ENCODE results near the gene GDF2. TPM values are rescaled to one million over a fixed set of nuclear protein-coding genes. Genes with fewer than 3 reads are reported as not detected.

The GDF2 gene
- total and polyA plus RNA-seq, 2 of the 4 experiments (the other 2 are of a cell fraction): under 0.01 TPM; not detected in 1

GRCh38 chr10:47331954-47332353 is 9.7 kb downstream of the GDF2 start:
- 44% methylated on average over 3 of the region's 7 CpGs; no CpG with 5 or more reads in 1 of the 2 experiments for WGBS, 2 experiments (ENCODE audit: extremely low coverage in 2 of 2, insufficient read length in 1 of 2)
- no peak overlapping the region for H3K18ac ChIP-seq (ENCODE audit: low read depth, low read length)
- no peak overlapping the region for H2BK20ac ChIP-seq (ENCODE audit: low read depth, low read length)
- CTCF ChIA-PET: interaction anchor here (0.6 kb wide), 1 partner anchor 105 kb away, joined by 3 read pairs; no protein-coding TSS in a partner anchor
- dilution Hi-C loops (cut with HindIII; ENCODE audit: low sequenced_read_pairs, unreplicated experiment) (no loop called here), in situ Hi-C loops (cut with MboI; ENCODE audit: low sequenced_read_pairs) (no loop called here), intact Hi-C loops (cut with micrococcal nuclease) (no loop called here)
- no peak overlapping the region for H2AK5ac ChIP-seq (ENCODE audit: low read depth, low read length)
- H3K14ac ChIP-seq (replicated peaks; ENCODE audit: low read depth, low read length): no peak overlapping the region
- H3K56ac ChIP-seq (ENCODE audit: extremely low read depth, insufficient read depth, low read length): no peak overlapping the region
- H2AK9ac ChIP-seq (replicated peaks; ENCODE audit: low read depth, low read length, poor library complexity): peak overlapping the region; percentile 1
- TF ChIP-seq CEBPB (IDR thresholded peaks at IDR 0.05; ENCODE audit: low read depth, low read length): no peak
- no peak for TF ChIP-seq SMC3 (IDR thresholded peaks at IDR 0.05; ENCODE audit: low read depth, low read length)
- no peak for TF ChIP-seq MAFK (IDR thresholded peaks at IDR 0.05; ENCODE audit: low read depth, low read length)
- TF ChIP-seq CHD1 (IDR thresholded peaks at IDR 0.05; ENCODE audit: low read depth, low read length): no peak
- TF ChIP-seq RFX5 (IDR thresholded peaks at IDR 0.05; ENCODE audit: low read depth, low read length): no peak
- TF ChIP-seq MAZ (IDR thresholded peaks at IDR 0.05; ENCODE audit: borderline replicate concordance, low read depth, low read length): no peak
- no peak for TF ChIP-seq RAD21 (IDR thresholded peaks at IDR 0.05; ENCODE audit: low read length)
- no peak for TF ChIP-seq USF2 (IDR thresholded peaks at IDR 0.05; ENCODE audit: low read depth, low read length)
- no peak for TF ChIP-seq POLR2A (IDR thresholded peaks at IDR 0.05; ENCODE audit: low read depth, low read length)
- TF ChIP-seq FOS (IDR thresholded peaks at IDR 0.05; ENCODE audit: low read depth, low read length): no peak
- no peak for TF ChIP-seq BHLHE40 (IDR thresholded peaks at IDR 0.05; ENCODE audit: low read depth, low read length)
- TF ChIP-seq RCOR1 (IDR thresholded peaks at IDR 0.05; ENCODE audit: insufficient replicate concordance, low read length): no peak
- TF ChIP-seq NFE2L2 (IDR thresholded peaks at IDR 0.05; ENCODE audit: low read depth, low read length): no peak
- TF ChIP-seq MXI1 (IDR thresholded peaks at IDR 0.05; ENCODE audit: borderline replicate concordance, low read depth, low read length): no peak
- no peak for TF ChIP-seq CTCF (conservative IDR thresholded peaks at IDR 0.05; ENCODE audit: low read depth, low read length)
- no peak for DNase-seq
- no peak overlapping the region for H3K23ac ChIP-seq (ENCODE audit: low read depth, low read length)
- no peak overlapping the region for H3K27ac ChIP-seq (ENCODE audit: insufficient read depth, low read length)
- H3K9ac ChIP-seq (ENCODE audit: low read depth, low read length): no peak overlapping the region
- no peaks in the 10 kb centered on the region for H3K36me3 ChIP-seq (ENCODE audit: control insufficient read depth, insufficient read depth, low read length)
- ATAC-seq (ENCODE audit: low read depth): no peak
- H3K9me3 ChIP-seq (ENCODE audit: control insufficient read depth, insufficient read depth, low read length): no peaks in the 10 kb centered on the region
- H4K8ac ChIP-seq (ENCODE audit: low read depth in 2 of 2, low read length in 2 of 2): no peak overlapping the region
- no peaks in the 10 kb centered on the region for H3K79me1 ChIP-seq (ENCODE audit: low read depth in 1 of 2, low read length in 2 of 2)
- no peak overlapping the region for H2AFZ ChIP-seq (replicated peaks; ENCODE audit: low read length, poor library complexity)
- H3K9me1 ChIP-seq (ENCODE audit: insufficient read depth, low read length): peaks cover 4% of the 10 kb centered on the region; the same call in 1 of the 2 replicates
- H3K4me2 ChIP-seq (ENCODE audit: low read depth, low read length): no peak overlapping the region
- peaks cover 8% of the 10 kb centered on the region for H3K27me3 ChIP-seq (ENCODE audit: control insufficient read depth, insufficient read depth, low read length)
- no peak overlapping the region for H3K4me3 ChIP-seq (ENCODE audit: insufficient read depth, low read depth, low read length)
- no peak overlapping the region for H3K4ac ChIP-seq (ENCODE audit: low read depth, low read length)
- H2BK15ac ChIP-seq (ENCODE audit: low read depth, low read length): no peak overlapping the region
- peaks cover 1% of the 10 kb centered on the region; the same call in 1 of the 2 replicates for H3K4me1 ChIP-seq (ENCODE audit: control insufficient read depth, insufficient read depth, low read length)
- no peak overlapping the region for H2BK120ac ChIP-seq (ENCODE audit: low read depth, low read length)
- H4K5ac ChIP-seq (ENCODE audit: low read depth, low read length): no peak overlapping the region
- no peaks in the 10 kb centered on the region for H4K20me1 ChIP-seq (ENCODE audit: insufficient read depth, low read length)
- no peak overlapping the region for H4K91ac ChIP-seq (ENCODE audit: insufficient read depth, low read depth, low read length)
- BruUV-seq (replicated peaks): no TSS peak
- POLR2A ChIA-PET (ENCODE audit: unreplicated experiment): no interaction called here
- no peak overlapping the region for H2BK5ac ChIP-seq (ENCODE audit: low read depth, low read length, poor library complexity, severe bottlenecking)
